Esophagus squamous epithelium (tissue), 5 donors: ENCODE data around the gene POC5. TPM values are rescaled to one million over a fixed set of nuclear protein-coding genes. Genes with fewer than 3 reads are reported as not detected.

ENCODE experiments used
- DNase-seq: peaks from one replicate; lab custom pipeline; 2025; lab: John Stamatoyannopoulos, UW
- H3K27ac ChIP-seq, 4 donors: fragments of 200-600 bp; sonication (generic); one replicate each; pipeline ENCODE4 v1.5.1; 2016 to 2019; ENCODE audit warnings: mild to moderate bottlenecking in 1 of 4
- H3K27me3 ChIP-seq, 4 donors: fragments of 200-600 bp; sonication (generic); 1 replicate in 3 of 4; 2 replicates in 1 of 4; pipeline versions ENCODE4 v1.5.1 to v1.6.0; 2017 to 2021; ENCODE audit warnings: antibody characterized with exemption in 1 of 4
- H3K36me3 ChIP-seq, 3 donors: fragments of 200-600 bp; sonication (generic); one replicate each; pipeline ENCODE4 v1.5.1; 2016 to 2019
- H3K4me1 ChIP-seq, 3 donors: fragments of 200-600 bp; sonication (generic); one replicate each; pipeline ENCODE4 v1.5.1; 2017 to 2019
- H3K4me3 ChIP-seq, 4 donors: fragments of 200-600 bp; sonication (generic); 1 replicate in 3 of 4; 2 replicates in 1 of 4; pipeline ENCODE4 v1.5.1; 2016 to 2019; ENCODE audit warnings: mild to moderate bottlenecking in 2 of 4, moderate library complexity in 1 of 4
- H3K9me3 ChIP-seq, 3 donors: fragments of 200-600 bp; sonication (generic); one replicate each; pipeline ENCODE4 v1.5.1; 2016 to 2019
- POLR2A ChIP-seq, 4 donors: fragments of 450-650 bp; IDR thresholded peaks; one replicate each; pipeline ENCODE4 v1.6.1; 2017; ENCODE audit warnings: antibody characterized with exemption in 4 of 4, mild to moderate bottlenecking in 4 of 4, moderate library complexity in 3 of 4
- WGBS, 2 donors: methylation state at CpG; one replicate each; pipeline ENCODE4 v1.1.5; 2018; 5-methylcytosine and 5-hydroxymethylcytosine counted together
- intact Hi-C: fragments of 100-400 bp; cut with DNase I; formaldehyde crosslinking; loops from one replicate; pipeline ENCODE4 v1.15.0; 2022
- total RNA-seq, 4 donors: library from RNA; depleted of rRNA; stranded (reverse); fragments of >200 nt; gene quantifications; one replicate each; pipeline ENCODE4 v1.1.0, GENCODE V29; 2016
- TF ChIP-seq, protein P1 (sequence below), 6 experiments: fragments of 450-650 bp in 4 of 6; fragments of 200-600 bp in 2 of 6; sonication (generic) in 2 of 6; IDR thresholded peaks; one replicate each; pipeline ENCODE4 v1.5.1; 2016 to 2019; ENCODE audit warnings: antibody characterized with exemption in 6 of 6, mild to moderate bottlenecking in 4 of 6, moderate library complexity in 4 of 6
- donor health status: DM: yes; HTN: yes; CAD: no.

Gene POC5
- total RNA-seq, 4 donors from 2014 or later: 1.9 to 16.9 (median 9.3) TPM

DNA sequence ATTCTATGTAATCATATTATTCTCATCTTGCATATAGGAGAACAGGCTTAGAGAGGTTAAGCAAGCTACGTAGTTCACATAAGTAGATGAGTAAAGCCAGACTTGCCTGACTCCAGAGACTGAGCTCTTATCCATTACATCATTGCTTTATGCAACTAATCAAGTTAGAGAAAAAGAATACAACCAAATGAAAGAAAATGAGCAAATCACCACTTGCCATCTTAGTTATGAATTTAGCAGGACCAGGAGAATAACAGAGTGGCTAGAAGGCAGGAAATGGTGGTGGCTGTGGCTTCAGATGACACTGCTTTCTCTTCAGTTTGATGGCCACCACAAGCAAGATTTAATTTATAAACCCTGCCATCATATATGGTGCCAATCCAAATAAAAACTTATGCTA lies 26.6 kb downstream of the POC5 start:
- DNase-seq: no peak
- no peak overlapping the region for H3K27ac ChIP-seq
- H3K9me3 ChIP-seq: no peaks in the 10 kb centered on the region
- no peaks in the 10 kb centered on the region for H3K4me1 ChIP-seq
- H3K27me3 ChIP-seq: no peaks in the 10 kb centered on the region
- WGBS, 2 donors: 96% methylated on average over 1 of the region's 1 CpG
- TF ChIP-seq, protein P1, sequence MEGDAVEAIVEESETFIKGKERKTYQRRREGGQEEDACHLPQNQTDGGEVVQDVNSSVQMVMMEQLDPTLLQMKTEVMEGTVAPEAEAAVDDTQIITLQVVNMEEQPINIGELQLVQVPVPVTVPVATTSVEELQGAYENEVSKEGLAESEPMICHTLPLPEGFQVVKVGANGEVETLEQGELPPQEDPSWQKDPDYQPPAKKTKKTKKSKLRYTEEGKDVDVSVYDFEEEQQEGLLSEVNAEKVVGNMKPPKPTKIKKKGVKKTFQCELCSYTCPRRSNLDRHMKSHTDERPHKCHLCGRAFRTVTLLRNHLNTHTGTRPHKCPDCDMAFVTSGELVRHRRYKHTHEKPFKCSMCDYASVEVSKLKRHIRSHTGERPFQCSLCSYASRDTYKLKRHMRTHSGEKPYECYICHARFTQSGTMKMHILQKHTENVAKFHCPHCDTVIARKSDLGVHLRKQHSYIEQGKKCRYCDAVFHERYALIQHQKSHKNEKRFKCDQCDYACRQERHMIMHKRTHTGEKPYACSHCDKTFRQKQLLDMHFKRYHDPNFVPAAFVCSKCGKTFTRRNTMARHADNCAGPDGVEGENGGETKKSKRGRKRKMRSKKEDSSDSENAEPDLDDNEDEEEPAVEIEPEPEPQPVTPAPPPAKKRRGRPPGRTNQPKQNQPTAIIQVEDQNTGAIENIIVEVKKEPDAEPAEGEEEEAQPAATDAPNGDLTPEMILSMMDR (IDR thresholded peaks at IDR 0.05): no peak
- no peak for TF ChIP-seq POLR2A (IDR thresholded peaks at IDR 0.05)
- peaks cover 0 to 68% (median 5%) of the 10 kb centered on the region in 3 donors for H3K36me3 ChIP-seq
- no peak overlapping the region for H3K4me3 ChIP-seq
- intact Hi-C loops: no loop called here

DNA sequence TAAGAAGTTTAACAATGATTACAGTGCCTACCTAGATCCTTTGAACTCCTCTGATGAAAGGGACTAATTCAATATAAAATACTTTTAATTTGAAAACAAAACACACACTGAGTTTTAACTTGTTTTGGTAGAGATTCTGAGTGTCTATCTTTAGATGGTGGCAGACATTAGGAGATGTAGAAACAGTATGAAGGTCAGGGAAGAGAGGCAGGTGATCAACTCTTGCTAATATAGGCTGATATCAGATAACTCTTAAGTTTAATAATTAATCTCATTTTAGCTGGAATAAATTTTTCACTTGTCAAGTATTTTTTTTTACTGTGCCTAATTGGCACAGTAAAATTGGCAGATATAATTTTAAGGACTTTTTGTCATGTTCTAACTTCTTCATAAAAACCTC lies 30.8 kb downstream of the POC5 start:
- TF ChIP-seq POLR2A (IDR thresholded peaks at IDR 0.05): no peak
- TF ChIP-seq, protein P1 (IDR thresholded peaks at IDR 0.05): no peak

DNA sequence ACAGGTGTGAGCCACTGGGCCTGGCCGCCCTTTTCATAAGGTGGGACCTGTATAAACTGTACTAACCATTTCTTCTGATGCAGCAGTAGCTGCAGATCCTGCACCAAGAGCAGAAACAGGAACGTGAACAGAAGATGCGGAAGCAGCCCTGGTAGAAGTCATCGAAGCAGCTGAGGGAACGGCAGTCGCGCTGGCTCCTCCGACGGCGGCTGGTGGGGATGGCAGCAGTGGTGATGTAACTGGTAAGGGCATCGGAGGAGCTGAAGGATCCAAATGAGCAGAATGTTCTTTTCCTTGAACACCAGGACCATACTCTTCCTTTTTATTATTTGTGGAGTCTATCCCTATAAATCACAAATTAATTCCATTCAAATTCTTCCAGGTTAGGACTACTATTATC lies 32.1 kb downstream of the POC5 start:
- 93 to 98% methylated on average over 10 of the region's 11 CpGs for WGBS, 2 donors
- no peak for DNase-seq
- peaks cover 0 to 70% (median 9%) of the 10 kb centered on the region in 3 donors for H3K36me3 ChIP-seq

More for the DNA sequence above, 30.8 kb downstream of the POC5 start:
- Histone ChIP-seq H3K27ac (no peak overlapping the region), H3K4me1 (no peaks in the 10 kb centered on the region), H3K4me3 (no peak overlapping the region), H3K27me3 (no peaks in the 10 kb centered on the region), H3K36me3 (peaks cover 0 to 77% (median 9%) of the 10 kb centered on the region in 3 donors), H3K9me3 (no peaks in the 10 kb centered on the region)
- no peak for DNase-seq
- intact Hi-C loops: no loop called here

DNA sequence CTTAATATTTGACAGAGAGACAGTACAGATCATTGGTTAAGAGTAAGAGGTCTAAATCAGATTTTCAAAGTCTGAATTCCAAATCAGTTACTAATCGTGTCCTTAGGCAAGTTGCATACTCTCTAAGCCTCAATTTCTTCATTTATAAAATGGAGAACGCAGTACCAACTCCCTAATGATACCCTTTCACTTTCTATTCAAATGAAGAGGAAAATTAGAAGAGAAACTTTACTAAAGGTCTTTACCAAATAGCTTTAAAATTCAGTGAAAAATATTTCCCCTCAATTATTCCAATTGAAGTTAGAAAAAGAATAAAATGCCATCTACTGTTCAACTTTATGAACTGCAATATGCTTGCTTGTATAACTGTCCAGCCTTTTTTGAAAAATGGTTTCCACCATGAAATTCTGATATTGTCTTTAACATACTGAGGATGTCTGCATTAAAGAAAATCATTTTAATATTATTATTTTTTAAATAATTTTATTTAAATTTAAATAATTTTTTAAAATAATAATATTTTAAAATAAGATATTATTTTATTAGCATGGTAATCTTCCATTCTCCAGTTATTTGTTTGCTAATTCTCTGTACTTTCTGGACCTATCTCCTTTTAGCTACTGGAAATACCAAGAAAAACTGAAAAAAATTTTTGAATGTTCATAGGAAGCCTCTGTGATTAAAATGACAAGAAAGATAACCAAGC lies 36.0 kb downstream of the POC5 start:
- intact Hi-C loops: no loop called here
- no peak for DNase-seq
- H3K27ac ChIP-seq: peak overlapping the region in 1 of 4 donors; percentile 4

More for the DNA sequence above, 32.1 kb downstream of the POC5 start:
- no peak overlapping the region for H3K4me3 ChIP-seq
- H3K9me3 ChIP-seq: no peaks in the 10 kb centered on the region
- TF ChIP-seq, protein P1 (IDR thresholded peaks at IDR 0.05): no peak
- no peak for TF ChIP-seq POLR2A (IDR thresholded peaks at IDR 0.05)
- no peaks in the 10 kb centered on the region for H3K27me3 ChIP-seq
- intact Hi-C loops: no loop called here
- H3K4me1 ChIP-seq: peaks cover 0 to 4% (median 0%) of the 10 kb centered on the region in 3 donors
- no peak overlapping the region for H3K27ac ChIP-seq

DNA sequence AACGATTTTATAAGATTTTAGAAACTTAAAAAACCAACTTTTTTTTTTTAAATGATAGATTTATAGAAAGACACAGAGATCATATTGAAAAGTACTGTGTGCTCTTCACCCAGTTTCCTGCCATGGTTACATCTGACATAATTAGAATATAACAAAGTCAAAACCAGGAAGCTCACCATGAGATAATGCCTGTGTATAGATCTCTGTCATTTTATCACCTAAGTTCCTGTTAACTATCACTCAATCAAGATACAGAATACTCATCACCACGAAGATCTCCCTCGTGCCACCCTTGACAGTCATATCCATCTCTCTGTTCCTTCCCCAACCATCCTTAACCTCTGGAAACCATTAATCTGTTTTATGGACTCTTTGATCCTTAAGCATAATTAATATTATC lies 39.1 kb downstream of the POC5 start:
- no peaks in the 10 kb centered on the region for H3K27me3 ChIP-seq
- WGBS, 2 donors: 60 to 62% methylated on average over 3 of the region's 3 CpGs
- peaks cover 0 to 4% (median 0%) of the 10 kb centered on the region in 3 donors for H3K4me1 ChIP-seq
- H3K27ac ChIP-seq: peak overlapping the region in 2 of 4 donors; percentile 32 to 33
- no peak overlapping the region for H3K4me3 ChIP-seq
- intact Hi-C loops: no loop called here
- H3K36me3 ChIP-seq: peaks cover 0 to 26% (median 0%) of the 10 kb centered on the region in 3 donors
- TF ChIP-seq, protein P1 (IDR thresholded peaks at IDR 0.05): no peak
- no peak for TF ChIP-seq POLR2A (IDR thresholded peaks at IDR 0.05)
- H3K9me3 ChIP-seq: no peaks in the 10 kb centered on the region
- no peak for DNase-seq

More for the DNA sequence above, 36.0 kb downstream of the POC5 start:
- WGBS, 2 donors: 8 to 30% methylated on average over 2 of the region's 2 CpGs
- Histone ChIP-seq H3K36me3 (peaks cover 0 to 34% (median 4%) of the 10 kb centered on the region in 3 donors), H3K4me3 (no peak overlapping the region), H3K4me1 (peaks cover 0 to 4% (median 0%) of the 10 kb centered on the region in 3 donors), H3K27me3 (no peaks in the 10 kb centered on the region), H3K9me3 (no peaks in the 10 kb centered on the region)
- TF ChIP-seq, protein P1 (IDR thresholded peaks at IDR 0.05): peak; percentile 34 to 82 (median 76)
- no peak for TF ChIP-seq POLR2A (IDR thresholded peaks at IDR 0.05)
